ENCODE results near the gene DOK7.

Gene DOK7

GRCh38 chr4:3462790-3463415 is at the start of gene DOK7:
Gene DOK7 (plus strand): TSS chr4:3463306. CDS start chr4:3463376, 70 bp downstream.
- DNase-seq (ENCODE audit: low read depth, low spot score), result no peak

GRCh38 chr4:3413675-3414420 is 49.3 kb upstream of the DOK7 start:
- no peak for DNase-seq (ENCODE audit: low read depth, low spot score)

- DNase-seq (ENCODE audit: low read depth, low spot score), result no peak
These were observed 48.5 kb upstream of the DOK7 start for GRCh38 chr4:3414421-3415279.

- DNase-seq (ENCODE audit: low read depth, low spot score), result no peak
These were observed 47.5 kb upstream of the DOK7 start for GRCh38 chr4:3415471-3416141.

GRCh38 chr4:3416270-3416669 is 46.8 kb upstream of the DOK7 start:
- DNase-seq (ENCODE audit: low read depth, low spot score), result no peak

GRCh38 chr4:3416821-3417221 is 46.3 kb upstream of the DOK7 start:
- no peak for DNase-seq (ENCODE audit: low read depth, low spot score)

- DNase-seq (ENCODE audit: low read depth, low spot score), result no peak
These were observed 45.7 kb upstream of the DOK7 start for GRCh38 chr4:3417448-3417847.

GRCh38 chr4:3418029-3418762 is 44.9 kb upstream of the DOK7 start:
- no peak for DNase-seq (ENCODE audit: low read depth, low spot score)

- no peak for DNase-seq (ENCODE audit: low read depth, low spot score)
These were observed 43.1 kb upstream of the DOK7 start for GRCh38 chr4:3419836-3420605.

GRCh38 chr4:3420606-3420955 is 42.5 kb upstream of the DOK7 start:
- DNase-seq (ENCODE audit: low read depth, low spot score), result no peak

- no peak for DNase-seq (ENCODE audit: low read depth, low spot score)
These were observed 42.1 kb upstream of the DOK7 start for GRCh38 chr4:3420956-3421355.

GRCh38 chr4:3421470-3421869 is 41.6 kb upstream of the DOK7 start:
- DNase-seq (ENCODE audit: low read depth, low spot score), result no peak

- no peak for DNase-seq (ENCODE audit: low read depth, low spot score)
These were observed 40.8 kb upstream of the DOK7 start for GRCh38 chr4:3422241-3422801.

GRCh38 chr4:3422808-3423297 is 40.3 kb upstream of the DOK7 start:
- DNase-seq (ENCODE audit: low read depth, low spot score), result no peak

- no peak for DNase-seq (ENCODE audit: low read depth, low spot score)
These were observed 39.7 kb upstream of the DOK7 start for GRCh38 chr4:3423406-3423805.

- DNase-seq (ENCODE audit: low read depth, low spot score), result no peak
These were observed 39.2 kb upstream of the DOK7 start for GRCh38 chr4:3423952-3424351.

GRCh38 chr4:3424522-3425095 is 38.5 kb upstream of the DOK7 start:
- no peak for DNase-seq (ENCODE audit: low read depth, low spot score)

- no peak for DNase-seq (ENCODE audit: low read depth, low spot score)
These were observed 36.5 kb upstream of the DOK7 start for GRCh38 chr4:3426465-3427133.

GRCh38 chr4:3427134-3427476 is 36.0 kb upstream of the DOK7 start:
- DNase-seq (ENCODE audit: low read depth, low spot score), result no peak
